OCI-LY7 (cell line): ENCODE measurements around the gene THSD7B. TPM values are rescaled to one million over a fixed set of nuclear protein-coding genes. Genes with fewer than 3 reads are reported as not detected.

Experiments
- BruUV-seq: library from RNA; stranded (reverse); fragments of 400-500 nt; replicated peaks from 2 replicates; lab custom pipeline; 2021; lab: Mats Ljungman, UMichigan
- CTCF ChIA-PET: fragments of 300-600 bp; sonication (Branson Sonifier 250); formaldehyde crosslinking; loops from one replicate; lab custom pipeline; 2022; ENCODE audit warnings: antibody characterized with exemption; ENCODE audit not compliant: unreplicated experiment; lab: Charles Lee
- POLR2A ChIA-PET: fragments of 300-600 bp; sonication (Branson Sonifier 250); formaldehyde crosslinking; loops from one replicate; lab custom pipeline; 2022; ENCODE audit warnings: antibody characterized with exemption; lab: Charles Lee
- DNase-seq: peaks from one replicate; pipeline ENCODE4 v3.0.0-alpha.2; 2015; ENCODE audit warnings: low spot score
- H2AFZ ChIP-seq: fragments of 200-600 bp; sonication (generic), shearing (Covaris generic); 2 replicates; pipeline ENCODE4 v1.6.1; 2014; ENCODE audit warnings: mild to moderate bottlenecking, antibody characterized with exemption, low read length, moderate library complexity
- H3K27ac ChIP-seq: fragments of 200-600 bp; sonication (generic); 2 replicates; pipeline ENCODE4 v1.5.1; 2014; ENCODE audit warnings: mixed run types, low read depth, mild to moderate bottlenecking, moderate library complexity, low read length, inconsistent platforms; ENCODE audit not compliant: poor library complexity, severe bottlenecking
- H3K36me3 ChIP-seq: fragments of 200-600 bp; sonication (generic); 2 replicates; pipeline ENCODE4 v1.6.1; 2014; ENCODE audit warnings: mild to moderate bottlenecking, antibody characterized with exemption, low read length, moderate library complexity, mixed read lengths; ENCODE audit not compliant: insufficient read depth
- H3K4me1 ChIP-seq: fragments of 200-600 bp; sonication (generic); 2 replicates; pipeline ENCODE4 v1.5.1; 2014; ENCODE audit warnings: mild to moderate bottlenecking, low read length; ENCODE audit not compliant: insufficient read depth, poor library complexity, severe bottlenecking
- H3K4me2 ChIP-seq: fragments of 200-600 bp; sonication (generic); 2 replicates; pipeline ENCODE4 v1.6.1; 2014; ENCODE audit warnings: mild to moderate bottlenecking, low read length
- H3K4me3 ChIP-seq: fragments of 200-600 bp; sonication (generic); 2 replicates; pipeline ENCODE4 v1.5.1; 2014; ENCODE audit warnings: mild to moderate bottlenecking, low read depth, low read length; ENCODE audit not compliant: poor library complexity, severe bottlenecking
- H3K79me2 ChIP-seq: fragments of 200-600 bp; sonication (generic); 2 replicates; pipeline ENCODE4 v1.6.1; 2016; ENCODE audit warnings: low read depth, mild to moderate bottlenecking, low read length, moderate library complexity, mixed read lengths; ENCODE audit not compliant: insufficient read depth
- H3K9me2 ChIP-seq: fragments of 200-600 bp; sonication (generic); 2 replicates; pipeline ENCODE4 v1.6.1; 2016; ENCODE audit warnings: mild to moderate bottlenecking, low read length, mixed read lengths; ENCODE audit not compliant: insufficient read depth
- H3K9me3 ChIP-seq: fragments of 200-600 bp; sonication (generic); 2 replicates; pipeline ENCODE4 v1.6.1; 2014; ENCODE audit warnings: mild to moderate bottlenecking, mixed run types, low read length, mixed read lengths
- H4K20me1 ChIP-seq: fragments of 200-600 bp; sonication (generic); 2 replicates; pipeline ENCODE4 v1.6.1; 2014; ENCODE audit warnings: mild to moderate bottlenecking, antibody characterized with exemption, low read length, moderate library complexity, mixed read lengths; ENCODE audit not compliant: insufficient read depth
- CTCF ChIP-seq: fragments of 200-600 bp; sonication (generic); conservative IDR thresholded peaks from 2 replicates; pipeline ENCODE4 v1.5.1; 2014; ENCODE audit warnings: mild to moderate bottlenecking, antibody characterized with exemption, low read length, moderate library complexity, mixed read lengths
- EZH2phosphoT487 ChIP-seq: fragments of 200-600 bp; sonication (generic); IDR thresholded peaks from 2 replicates; pipeline ENCODE4 v1.6.1; 2018; ENCODE audit warnings: low read depth, borderline replicate concordance, mild to moderate bottlenecking, mixed run types, antibody characterized with exemption, low read length, moderate library complexity, mixed read lengths
- intact Hi-C: fragments of 100-400 bp; cut with micrococcal nuclease; formaldehyde crosslinking; loops from one replicate; pipeline ENCODE4 v1.10.0; 2022; ENCODE audit not compliant: unreplicated experiment
- total RNA-seq, 2 experiments: library from RNA; depleted of rRNA in 1 of 2; stranded (reverse); fragments of >200 nt in 1 of 2; shearing (Covaris generic) in 1 of 2; gene quantifications; 2 replicates each; pipeline ENCODE4 v1.2.3, GENCODE V29; 2014 to 2022

Gene THSD7B
- total RNA-seq, 2 experiments from 2014 or later, result 1.8 TPM

- POLR2A ChIA-PET, result no interaction called here
- CTCF ChIA-PET, result no interaction called here
These were observed 911.0 kb downstream of the THSD7B start for GRCh38 chr2:137676346-137676745.

GRCh38 chr2:137677466-137677865 lies 912.1 kb downstream of the THSD7B start:
- Histone ChIP-seq H3K27ac (no peak overlapping the region), H3K9me3 (no peaks in the 10 kb centered on the region), H3K36me3 (no peaks in the 10 kb centered on the region), H3K9me2 (no peaks in the 10 kb centered on the region), H3K4me2 (no peak overlapping the region), H4K20me1 (no peaks in the 10 kb centered on the region), H3K4me1 (no peaks in the 10 kb centered on the region), H3K79me2 (no peaks in the 10 kb centered on the region), H2AFZ (no peak overlapping the region), H3K4me3 (no peak overlapping the region)
- no TSS peak for BruUV-seq
- intact Hi-C loops, result loop anchor here (5.0 kb wide), 1 partner anchor 210 kb away; no protein-coding TSS in a partner anchor
- CTCF ChIA-PET, result no interaction called here
- peak; percentile 2 for DNase-seq
- peak; percentile 61 for TF ChIP-seq CTCF
- no peak for TF ChIP-seq EZH2phosphoT487
- POLR2A ChIA-PET, result interaction anchor here (0.6 kb wide), 1 partner anchor 23 kb away, joined by 3 read pairs; no protein-coding TSS in a partner anchor

More at GRCh38 chr2:137676346-137676745, 911.0 kb downstream of the THSD7B start:
- no peak overlapping the region for H2AFZ ChIP-seq
- H3K9me2 ChIP-seq, result no peaks in the 10 kb centered on the region
- H3K4me1 ChIP-seq, result no peaks in the 10 kb centered on the region
- no peaks in the 10 kb centered on the region for H3K36me3 ChIP-seq
- H4K20me1 ChIP-seq, result no peaks in the 10 kb centered on the region
- no TSS peak for BruUV-seq
- H3K4me3 ChIP-seq, result no peak overlapping the region
- H3K79me2 ChIP-seq, result no peaks in the 10 kb centered on the region
- no peak overlapping the region for H3K27ac ChIP-seq
- no peak for DNase-seq
- no peaks in the 10 kb centered on the region for H3K9me3 ChIP-seq
- intact Hi-C loops, result loop anchor here (5.0 kb wide), 1 partner anchor 209 kb away; no protein-coding TSS in a partner anchor
- TF ChIP-seq EZH2phosphoT487 (no peak), CTCF (no peak)
- no peak overlapping the region for H3K4me2 ChIP-seq

GRCh38 chr2:137689549-137689948 lies 924.2 kb downstream of the THSD7B start:
- ChIA-PET POLR2A (no interaction called here), CTCF (no interaction called here)
- no peaks in the 10 kb centered on the region for H3K79me2 ChIP-seq
- intact Hi-C loops, result no loop called here
- H3K4me3 ChIP-seq, result no peak overlapping the region
- H3K9me3 ChIP-seq, result no peaks in the 10 kb centered on the region
- H3K4me1 ChIP-seq, result no peaks in the 10 kb centered on the region
- no TSS peak for BruUV-seq
- TF ChIP-seq EZH2phosphoT487 (no peak), CTCF (no peak)
- H3K9me2 ChIP-seq, result no peaks in the 10 kb centered on the region
- no peak overlapping the region for H2AFZ ChIP-seq
- no peaks in the 10 kb centered on the region for H4K20me1 ChIP-seq
- DNase-seq, result no peak
- no peak overlapping the region for H3K4me2 ChIP-seq
- no peaks in the 10 kb centered on the region for H3K36me3 ChIP-seq
- no peak overlapping the region for H3K27ac ChIP-seq
